SK-N-SH (cell line): ENCODE results near the gene SCNN1B.

Experiments
- EP300 ChIP-seq, 2 experiments: IDR thresholded peaks; 2 replicates each; pipeline versions ENCODE4 v1.4.0 to v1.6.1; 2012; ENCODE audit warnings: borderline replicate concordance in 1 of 2, low read depth in 1 of 2, low read length in 1 of 2
- FOXM1 ChIP-seq: IDR thresholded peaks from 2 replicates; pipeline ENCODE4 v1.4.0; 2012; ENCODE audit warnings: low read depth, mild to moderate bottlenecking
- GATA2 ChIP-seq: sonication (generic); formaldehyde crosslinking; IDR thresholded peaks from 2 replicates; pipeline ENCODE4 v1.5.0; 2020; ENCODE audit warnings: mild to moderate bottlenecking, missing genetic modification reagents
- JUND ChIP-seq: IDR thresholded peaks from 2 replicates; pipeline ENCODE4 v1.4.0; 2012
- POLR2AphosphoS5 ChIP-seq: IDR thresholded peaks from 2 replicates; pipeline ENCODE4 v1.6.1; 2012; ENCODE audit warnings: low read depth, low read length
- RAD21 ChIP-seq: IDR thresholded peaks from 2 replicates; pipeline ENCODE4 v1.6.1; 2012; ENCODE audit warnings: mild to moderate bottlenecking, low read length
- RFX5 ChIP-seq: IDR thresholded peaks from 2 replicates; pipeline ENCODE4 v1.6.1; 2012; ENCODE audit warnings: mild to moderate bottlenecking, improper control_type of control experiment, low read length
- RXRA ChIP-seq: IDR thresholded peaks from 2 replicates; pipeline ENCODE4 v1.4.0; 2012; ENCODE audit warnings: low read depth, mild to moderate bottlenecking, borderline replicate concordance
- SIN3A ChIP-seq: IDR thresholded peaks from 2 replicates; pipeline ENCODE4 v1.6.1; 2012; ENCODE audit warnings: low read depth, mild to moderate bottlenecking, low read length, moderate library complexity, borderline replicate concordance

DNA sequence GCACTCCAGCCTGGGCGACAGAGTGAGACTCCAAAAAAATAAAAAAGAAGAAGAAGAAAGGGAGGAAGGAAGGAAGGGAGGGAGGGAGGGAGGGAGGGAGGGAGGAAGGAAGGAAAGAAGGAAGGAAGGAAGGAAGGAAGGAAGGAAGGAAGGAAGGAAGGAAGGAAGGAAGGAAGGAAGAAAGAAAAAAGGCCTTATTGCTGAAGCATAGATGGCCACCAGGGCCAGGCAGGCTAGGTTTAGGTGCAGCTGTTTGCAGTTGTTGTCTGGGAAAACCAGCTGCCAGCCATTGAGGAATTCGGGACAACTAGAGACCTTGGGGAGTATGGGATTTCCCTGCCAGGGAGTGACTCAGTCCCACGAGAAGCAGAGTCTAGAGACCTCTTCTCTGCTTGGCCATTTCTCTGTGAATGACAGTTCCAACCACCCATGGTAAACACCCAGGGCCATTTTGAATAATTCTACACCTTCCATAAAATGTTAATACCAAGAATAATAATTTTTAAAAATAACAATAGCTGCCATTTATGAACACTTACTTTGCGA, 31.0 kb downstream of the SCNN1B start:
- TF ChIP-seq RAD21, result no peak
- no peak for TF ChIP-seq FOXM1
- TF ChIP-seq JUND, result no peak
- no peak for TF ChIP-seq EP300 (IDR thresholded peaks at IDR 0.05; ENCODE audit: borderline replicate concordance in 1 of 2, low read depth in 1 of 2, low read length in 1 of 2)
- TF ChIP-seq RFX5, result no peak
- TF ChIP-seq SIN3A, result no peak
- no peak for TF ChIP-seq RXRA
- TF ChIP-seq POLR2AphosphoS5, result no peak
- TF ChIP-seq GATA2 (CRISPR knock-in tag), result no peak
